ENCODE measurements around the gene ELF4.

DNA sequence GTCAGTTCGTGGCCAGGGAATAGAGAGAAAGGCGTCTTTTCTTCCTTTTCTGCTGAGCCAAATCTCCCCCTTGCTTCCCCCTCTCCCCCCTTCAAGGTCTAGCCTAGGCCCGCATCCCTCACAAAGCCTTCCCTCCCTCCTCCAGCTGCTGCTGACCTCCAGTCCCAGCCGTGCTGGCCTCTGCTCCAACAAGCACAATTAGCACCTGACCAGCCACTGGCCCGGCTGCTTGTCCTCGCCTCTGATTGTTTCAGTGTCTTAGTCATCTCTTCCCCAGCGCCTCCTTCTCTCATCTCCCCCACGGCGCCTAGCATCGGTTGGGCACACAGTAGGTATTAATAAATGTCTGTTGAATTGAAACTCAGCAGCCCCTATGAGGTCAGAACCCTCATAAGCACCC, 4.2 kb downstream of the ELF4 start:
- TF ChIP-seq TOX (CRISPR knock-in tag; IDR thresholded peaks at IDR 0.05; ENCODE audit: borderline replicate concordance) (no peak), POU6F1 (CRISPR knock-in tag; IDR thresholded peaks at IDR 0.05; ENCODE audit: borderline replicate concordance, low read depth) (no peak), ZFP30 (CRISPR knock-in tag; IDR thresholded peaks at IDR 0.05) (no peak), OSR1 (CRISPR knock-in tag; IDR thresholded peaks at IDR 0.05) (no peak), ZFP3 (CRISPR knock-in tag; IDR thresholded peaks at IDR 0.05) (no peak), PATZ1 (CRISPR knock-in tag; IDR thresholded peaks at IDR 0.05; ENCODE audit: borderline replicate concordance) (no peak), ZC3H10 (CRISPR knock-in tag; IDR thresholded peaks at IDR 0.05) (no peak), SNAI2 (CRISPR knock-in tag; IDR thresholded peaks at IDR 0.05) (no peak)
